Duodenal mucosa (tissue), 2 donors: Measurements from ENCODE around the gene SMAP1.

Experiments used
- H3K27ac ChIP-seq: one replicate; pipeline ENCODE4 v1.7.0; 2013; ENCODE audit warnings: low read depth, low read length
- H3K27me3 ChIP-seq, 2 donors: one replicate each; pipeline ENCODE4 v1.7.0; 2013; ENCODE audit warnings: low read length in 2 of 2, control low read depth in 1 of 2; ENCODE audit not compliant: insufficient read depth in 2 of 2, control insufficient read depth in 1 of 2
- H3K36me3 ChIP-seq, 2 donors: one replicate each; pipeline ENCODE4 v1.7.0; 2013; ENCODE audit warnings: low read length in 2 of 2, control low read depth in 1 of 2; ENCODE audit not compliant: insufficient read depth in 2 of 2, control insufficient read depth in 1 of 2
- H3K4me1 ChIP-seq, 2 donors: one replicate each; pipeline ENCODE4 v1.7.0; 2013; ENCODE audit warnings: low read length in 2 of 2, control low read depth in 1 of 2; ENCODE audit not compliant: insufficient read depth in 2 of 2, control insufficient read depth in 1 of 2
- H3K4me3 ChIP-seq, 2 donors: one replicate each; pipeline ENCODE4 v1.7.0; 2013; ENCODE audit warnings: low read length in 2 of 2, low read depth in 1 of 2
- H3K9ac ChIP-seq, 2 donors: one replicate each; pipeline ENCODE4 v1.7.0; 2013; ENCODE audit warnings: low read length in 2 of 2, low read depth in 1 of 2
- H3K9me3 ChIP-seq, 2 donors: one replicate each; pipeline ENCODE4 v1.7.0; 2013; ENCODE audit warnings: low read length in 2 of 2, control low read depth in 1 of 2; ENCODE audit not compliant: control insufficient read depth in 1 of 2

SMAP1 gene

DNA sequence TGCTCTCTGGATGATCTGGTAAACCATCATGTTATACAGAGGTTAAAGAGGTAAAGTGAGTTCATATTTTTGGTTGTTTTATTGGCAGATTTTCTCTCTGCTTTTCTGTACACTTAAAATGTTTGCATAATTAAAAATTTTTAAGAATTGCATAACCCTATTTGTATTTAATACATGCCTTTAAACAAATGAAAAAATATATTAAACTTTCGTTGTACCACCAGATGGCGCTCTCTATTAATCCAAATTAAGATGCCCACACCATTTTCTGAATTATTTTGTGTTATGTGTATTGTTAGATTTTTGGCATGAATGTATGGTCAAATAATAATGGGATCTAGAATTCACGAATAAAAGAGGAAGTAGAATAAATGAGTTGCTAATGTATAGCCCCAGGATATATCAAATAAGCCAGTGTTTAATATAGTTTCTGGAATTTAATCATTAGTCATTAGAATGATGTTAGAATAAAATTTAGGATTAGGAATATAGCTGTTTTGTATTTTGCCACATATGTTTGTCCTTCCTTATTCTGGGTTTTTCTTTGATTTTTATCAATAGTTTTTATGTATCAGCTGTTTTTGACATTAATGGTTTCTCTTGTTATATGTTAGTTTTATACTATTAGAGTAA, 38.9 kb downstream of the SMAP1 start:
- H3K9ac ChIP-seq: no peak overlapping the region
- no peak overlapping the region for H3K4me3 ChIP-seq
- no peaks in the 10 kb centered on the region for H3K36me3 ChIP-seq
- H3K9me3 ChIP-seq: no peaks in the 10 kb centered on the region
- H3K27me3 ChIP-seq: no peaks in the 10 kb centered on the region
- H3K4me1 ChIP-seq: peaks cover 0 to 12% of the 10 kb centered on the region in 2 donors
- H3K27ac ChIP-seq: no peak overlapping the region

DNA sequence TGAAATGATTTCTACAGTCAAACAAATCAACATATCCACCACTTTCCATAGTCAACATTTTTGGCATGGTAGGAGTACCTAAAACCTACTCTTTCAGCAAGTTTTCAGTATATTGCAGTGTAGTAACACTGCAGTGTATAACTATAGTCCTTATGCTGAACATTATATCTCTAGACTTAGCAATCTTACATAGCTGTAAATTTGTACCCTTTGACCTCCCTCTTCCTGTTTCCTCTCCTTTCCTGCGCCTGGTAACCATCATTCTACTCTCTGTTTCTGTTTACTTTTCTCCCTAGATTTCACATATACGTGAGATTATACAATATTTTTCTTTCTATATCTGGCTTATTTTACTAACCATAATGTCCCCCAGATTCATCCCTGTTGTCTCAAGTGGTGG, 40.2 kb downstream of the SMAP1 start:
- Histone ChIP-seq H3K4me3 (no peak overlapping the region), H3K4me1 (peaks cover 0 to 12% of the 10 kb centered on the region in 2 donors), H3K27me3 (no peaks in the 10 kb centered on the region), H3K27ac (no peak overlapping the region), H3K9me3 (no peaks in the 10 kb centered on the region), H3K36me3 (no peaks in the 10 kb centered on the region), H3K9ac (no peak overlapping the region)

DNA sequence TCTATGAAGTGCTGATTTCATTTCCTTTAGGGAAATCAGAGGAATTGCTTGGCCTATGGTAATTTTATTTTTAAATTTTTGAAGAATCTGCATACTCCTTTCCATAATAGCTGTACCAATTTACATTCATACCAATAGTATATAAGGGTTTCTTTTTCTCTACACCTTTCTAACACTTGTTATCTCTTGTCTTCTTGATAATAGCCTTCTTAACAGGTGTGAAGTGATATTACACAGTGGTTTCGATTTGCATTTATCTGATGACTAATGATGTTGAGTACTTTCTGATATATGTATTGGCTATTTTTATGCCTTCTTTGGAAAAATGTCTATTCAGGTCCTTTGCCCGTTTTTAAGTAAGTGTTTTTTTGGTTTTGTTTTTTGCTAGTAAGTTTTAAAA, 40.8 kb downstream of the SMAP1 start:
- H3K27ac ChIP-seq: no peak overlapping the region
- no peaks in the 10 kb centered on the region for H3K27me3 ChIP-seq
- H3K9me3 ChIP-seq: no peaks in the 10 kb centered on the region
- peaks cover 0 to 12% of the 10 kb centered on the region in 2 donors for H3K4me1 ChIP-seq
- H3K4me3 ChIP-seq: no peak overlapping the region
- no peaks in the 10 kb centered on the region for H3K36me3 ChIP-seq
- H3K9ac ChIP-seq: no peak overlapping the region

DNA sequence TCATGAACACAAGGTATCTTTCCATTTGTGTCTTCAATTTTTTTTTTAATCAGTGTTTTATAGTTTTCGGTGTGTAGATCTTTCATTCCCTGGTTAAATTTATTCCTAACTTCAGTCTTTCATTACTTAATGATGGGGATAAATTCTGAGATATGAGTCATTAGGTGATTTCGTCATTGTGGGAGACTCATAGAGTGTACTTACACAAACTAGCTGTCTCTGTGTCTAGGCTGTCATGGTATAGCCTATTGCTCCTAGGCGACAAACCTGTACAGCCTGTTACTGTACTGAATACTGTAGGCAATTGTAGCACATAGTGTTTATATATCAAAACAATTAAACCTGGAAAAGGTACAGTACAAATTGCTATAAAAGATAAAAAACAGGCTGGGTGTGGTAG, 42.1 kb downstream of the SMAP1 start:
- Histone ChIP-seq H3K9ac (no peak overlapping the region), H3K36me3 (no peaks in the 10 kb centered on the region), H3K4me1 (peaks cover 0 to 12% of the 10 kb centered on the region in 2 donors), H3K27ac (no peak overlapping the region), H3K4me3 (no peak overlapping the region), H3K9me3 (peaks cover 5 to 8% of the 10 kb centered on the region in 2 donors), H3K27me3 (no peaks in the 10 kb centered on the region)

DNA sequence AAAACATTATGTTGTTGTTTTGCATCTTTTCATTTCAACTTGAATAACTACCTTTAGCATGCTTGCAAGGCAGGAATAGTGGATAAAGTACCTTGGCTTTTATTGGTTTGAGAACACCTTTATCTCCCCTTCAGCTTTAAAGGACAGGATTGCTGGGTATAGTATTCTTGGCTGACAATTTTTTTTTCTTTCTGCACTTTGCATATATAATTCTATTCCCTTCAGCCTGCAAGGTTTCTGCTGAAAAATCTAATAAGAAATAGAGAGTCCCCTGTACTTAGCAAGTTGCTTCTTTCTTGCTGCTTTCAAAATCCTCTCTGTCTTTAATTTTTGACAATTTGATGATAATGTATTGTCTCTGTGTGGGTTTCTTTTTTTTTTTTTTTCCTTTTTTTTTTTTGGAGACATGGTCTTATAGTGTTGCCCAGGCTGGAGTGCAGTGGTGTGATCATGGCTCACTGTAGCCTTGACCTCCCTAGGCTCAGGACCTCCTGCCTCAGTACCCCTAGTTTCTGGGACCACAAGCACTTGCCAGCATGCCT, 47.1 kb downstream of the SMAP1 start:
- H3K27me3 ChIP-seq: no peaks in the 10 kb centered on the region
- H3K36me3 ChIP-seq: no peaks in the 10 kb centered on the region
- no peak overlapping the region for H3K27ac ChIP-seq
- no peak overlapping the region for H3K9ac ChIP-seq
- peak overlapping the region in 1 of 2 donors; percentile 3 for H3K4me3 ChIP-seq
- peaks cover 11 to 13% of the 10 kb centered on the region in 2 donors for H3K9me3 ChIP-seq
- H3K4me1 ChIP-seq: no peaks in the 10 kb centered on the region

DNA sequence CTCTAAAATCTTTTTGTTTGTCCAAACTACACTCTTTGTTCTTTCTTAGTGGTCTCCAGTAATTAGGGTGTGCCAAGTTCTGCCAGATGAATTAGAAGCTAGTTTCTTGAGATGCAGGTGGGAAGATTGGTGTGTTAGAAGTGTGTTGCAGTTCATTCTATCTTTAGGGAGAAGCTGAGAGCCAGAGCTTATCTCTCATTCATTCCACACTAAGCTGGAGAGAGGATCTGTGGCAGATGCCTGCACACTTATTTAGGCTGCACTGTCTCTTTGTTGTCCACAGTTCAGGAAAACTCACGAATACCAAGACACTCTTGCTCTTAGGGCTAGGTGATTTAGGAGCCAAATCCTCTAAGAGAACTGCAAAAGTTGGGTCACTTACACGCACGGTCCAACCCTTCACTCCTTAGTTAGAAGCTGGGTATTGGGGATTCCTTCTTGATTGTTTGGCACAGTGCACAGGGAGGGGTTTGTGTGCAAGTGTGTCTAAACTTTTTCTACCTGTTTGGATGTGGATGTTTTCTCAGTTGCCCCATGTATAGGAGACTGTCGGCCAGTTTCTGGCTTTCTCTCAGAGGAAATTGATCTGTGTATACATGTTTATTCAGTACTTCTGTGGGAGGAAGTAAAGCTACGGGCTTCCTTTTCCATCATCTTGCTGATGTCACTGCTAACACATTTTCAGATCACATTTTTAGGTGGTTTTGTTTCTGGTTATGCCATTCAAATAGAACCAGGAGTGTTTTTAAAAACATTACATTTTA, 49.5 kb downstream of the SMAP1 start:
- Histone ChIP-seq H3K9me3 (peaks cover 11 to 13% of the 10 kb centered on the region in 2 donors), H3K36me3 (no peaks in the 10 kb centered on the region), H3K27me3 (no peaks in the 10 kb centered on the region), H3K27ac (no peak overlapping the region), H3K4me3 (no peak overlapping the region), H3K4me1 (no peaks in the 10 kb centered on the region), H3K9ac (no peak overlapping the region)

DNA sequence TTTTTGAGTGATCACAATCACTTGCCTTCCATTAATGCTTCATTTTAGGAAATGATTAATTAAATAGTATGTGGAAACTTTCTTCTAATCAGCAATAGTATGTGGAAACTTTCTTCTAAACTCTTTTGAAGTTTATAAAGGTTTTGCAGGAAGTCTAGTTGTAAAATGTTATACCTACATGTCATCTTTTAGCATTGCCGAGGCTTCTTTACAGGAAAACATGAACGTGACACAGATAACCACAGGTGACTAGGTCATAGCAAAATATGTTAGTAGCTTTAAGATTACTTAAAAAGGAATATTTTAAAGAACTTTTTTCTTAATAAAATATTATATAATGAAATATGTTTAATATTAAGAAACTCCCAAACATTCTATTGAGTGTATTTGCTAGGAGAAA, 56.8 kb downstream of the SMAP1 start:
- no peaks in the 10 kb centered on the region for H3K9me3 ChIP-seq
- no peak overlapping the region for H3K27ac ChIP-seq
- H3K36me3 ChIP-seq: no peaks in the 10 kb centered on the region
- H3K9ac ChIP-seq: no peak overlapping the region
- H3K4me1 ChIP-seq: no peaks in the 10 kb centered on the region
- no peak overlapping the region for H3K4me3 ChIP-seq
- no peaks in the 10 kb centered on the region for H3K27me3 ChIP-seq

DNA sequence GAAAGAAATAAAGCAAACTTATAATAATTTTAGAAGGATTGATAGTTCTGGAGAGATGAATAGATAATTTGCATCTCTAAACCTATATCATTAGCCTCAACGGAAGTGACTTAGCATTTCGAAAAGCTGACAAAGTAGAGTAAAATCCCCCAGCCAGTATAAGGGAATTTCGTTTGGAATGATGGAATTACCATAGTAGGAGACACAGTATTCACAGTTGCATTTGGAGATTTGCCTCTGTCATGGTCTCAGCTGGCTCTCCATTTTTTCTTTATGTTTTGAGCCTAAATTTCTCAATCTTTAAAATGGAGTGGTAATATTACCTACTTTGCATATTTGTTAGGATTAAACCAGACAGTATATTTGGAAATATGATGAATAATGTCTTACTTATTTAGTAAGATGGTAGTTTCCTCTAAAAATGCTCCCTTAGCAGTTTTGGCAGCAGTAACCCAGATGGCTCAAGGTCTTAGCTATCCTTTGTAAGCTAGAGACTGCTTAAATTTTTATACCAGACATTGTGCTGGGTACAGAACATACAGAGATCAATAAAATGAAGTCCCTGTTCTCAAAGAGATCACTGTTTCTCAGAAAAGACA, 58.2 kb downstream of the SMAP1 start:
- no peaks in the 10 kb centered on the region for H3K9me3 ChIP-seq

DNA sequence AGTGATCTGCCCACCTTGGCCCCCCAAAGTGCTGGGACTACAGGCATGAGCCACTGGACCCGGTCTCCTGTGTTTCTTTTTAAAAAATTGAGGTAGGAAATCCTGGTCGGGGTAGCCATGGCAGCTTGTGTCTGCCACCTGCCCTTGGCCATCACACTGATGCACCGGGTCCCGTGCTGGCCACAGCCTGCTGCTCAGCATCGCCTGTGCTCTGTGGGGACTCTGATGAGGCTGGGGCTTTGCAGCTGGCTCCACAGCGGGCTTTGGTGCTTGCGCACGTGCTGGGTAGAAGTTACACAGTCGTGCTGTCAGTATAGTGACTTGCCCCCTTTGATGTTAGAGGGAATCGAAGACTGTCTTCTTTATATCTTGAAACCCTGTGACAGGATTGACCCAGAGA, 66.7 kb downstream of the SMAP1 start:
- H3K27me3 ChIP-seq: no peaks in the 10 kb centered on the region
- no peak overlapping the region for H3K9ac ChIP-seq
- H3K4me3 ChIP-seq: no peak overlapping the region
- H3K4me1 ChIP-seq: no peaks in the 10 kb centered on the region
- H3K9me3 ChIP-seq: no peaks in the 10 kb centered on the region
- H3K36me3 ChIP-seq: peaks cover 0 to 9% of the 10 kb centered on the region in 2 donors
- H3K27ac ChIP-seq: no peak overlapping the region

More for the DNA sequence above, 58.2 kb downstream of the SMAP1 start:
- H3K9ac ChIP-seq: no peak overlapping the region
- H3K36me3 ChIP-seq: no peaks in the 10 kb centered on the region
- no peak overlapping the region for H3K4me3 ChIP-seq
- no peak overlapping the region for H3K27ac ChIP-seq
- no peaks in the 10 kb centered on the region for H3K4me1 ChIP-seq
- no peaks in the 10 kb centered on the region for H3K27me3 ChIP-seq

DNA sequence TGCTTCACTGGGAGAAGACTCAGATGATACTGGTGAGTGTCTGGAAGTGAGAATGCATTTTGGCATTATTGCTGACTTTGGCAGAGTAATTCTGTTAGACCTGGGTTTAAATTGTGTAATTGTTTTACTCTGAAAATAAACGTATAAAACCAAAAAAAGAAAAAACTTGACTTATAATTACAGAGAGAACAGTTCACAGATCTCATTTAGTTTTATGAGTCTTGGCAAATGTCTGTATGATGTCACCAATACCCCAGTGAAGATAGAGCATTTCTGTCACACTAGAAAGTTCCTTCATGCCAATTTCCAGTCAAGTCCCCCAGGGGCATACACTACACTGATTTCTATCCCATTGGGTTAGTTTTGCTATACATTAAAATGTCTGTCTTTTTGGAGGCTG, 67.3 kb downstream of the SMAP1 start:
- no peak overlapping the region for H3K9ac ChIP-seq
- H3K27me3 ChIP-seq: no peaks in the 10 kb centered on the region
- no peaks in the 10 kb centered on the region for H3K9me3 ChIP-seq
- H3K27ac ChIP-seq: no peak overlapping the region
- H3K36me3 ChIP-seq: peaks cover 0 to 9% of the 10 kb centered on the region in 2 donors
- no peak overlapping the region for H3K4me3 ChIP-seq
- no peaks in the 10 kb centered on the region for H3K4me1 ChIP-seq
